Kidney epithelial cell (primary cell): Measurements from ENCODE around the gene C2orf66. TPM values are rescaled to one million over a fixed set of nuclear protein-coding genes. Genes with fewer than 3 reads are reported as not detected.

ENCODE experiments used
- DNase-seq: peaks from one replicate; pipeline ENCODE4 v3.0.0-alpha.2; 2010; ENCODE audit warnings: low read depth
- H3K27me3 ChIP-seq: 2 replicates; pipeline ENCODE4 v1.6.0; 2011; ENCODE audit warnings: low read length; ENCODE audit not compliant: control insufficient read depth, insufficient read depth
- H3K36me3 ChIP-seq: 2 replicates; pipeline ENCODE4 v1.5.1; 2011; ENCODE audit warnings: low read length; ENCODE audit not compliant: control insufficient read depth, insufficient read depth
- H3K4me3 ChIP-seq: 2 replicates; pipeline ENCODE4 v1.5.1; 2011; ENCODE audit warnings: low read depth, mild to moderate bottlenecking, control low read depth, low read length
- CTCF ChIP-seq: IDR thresholded peaks from 2 replicates; pipeline ENCODE4 v1.5.1; 2011; ENCODE audit warnings: mild to moderate bottlenecking, moderate library complexity, low read length, control low read depth, inconsistent platforms; ENCODE audit not compliant: insufficient read depth, poor library complexity, severe bottlenecking
- total RNA-seq: library from RNA; depleted of rRNA; stranded (reverse); fragments of >200 nt; gene quantifications from 2 replicates; pipeline ENCODE4 v1.2.3, GENCODE V29; 2015

C2orf66 gene
- 0.13 TPM in 1 of 2 replicates, not detected in the other for total RNA-seq

GRCh38 chr2:196809260-196809659 is at the start of gene C2orf66:
C2orf66 (minus strand) TSS chr2:196809355; CDS start chr2:196809336, 19 bp downstream.
- TF ChIP-seq CTCF = no peak
- H3K27me3 ChIP-seq = no peaks in the 10 kb centered on the region
- H3K36me3 ChIP-seq = no peaks in the 10 kb centered on the region
- DNase-seq = no peak
- no peak within 1 kb of the TSS for H3K4me3 ChIP-seq

- no peak overlapping the region for H3K4me3 ChIP-seq
- no peak for TF ChIP-seq CTCF
- no peaks in the 10 kb centered on the region for H3K27me3 ChIP-seq
- no peaks in the 10 kb centered on the region for H3K36me3 ChIP-seq
- no peak for DNase-seq
These were observed 45.5 kb upstream of the C2orf66 start for GRCh38 chr2:196854629-196855028.

GRCh38 chr2:196853301-196854087 is 44.3 kb upstream of the C2orf66 start:
- no peak for TF ChIP-seq CTCF
- H3K4me3 ChIP-seq = no peak overlapping the region
- H3K27me3 ChIP-seq = no peaks in the 10 kb centered on the region
- H3K36me3 ChIP-seq = no peaks in the 10 kb centered on the region
- no peak for DNase-seq

- H3K36me3 ChIP-seq = no peaks in the 10 kb centered on the region
- no peak for TF ChIP-seq CTCF
- DNase-seq = no peak
- no peak overlapping the region for H3K4me3 ChIP-seq
- no peaks in the 10 kb centered on the region for H3K27me3 ChIP-seq
These were observed 41.9 kb upstream of the C2orf66 start for GRCh38 chr2:196851088-196851487.

GRCh38 chr2:196849895-196850294 is 40.7 kb upstream of the C2orf66 start:
- no peak overlapping the region for H3K4me3 ChIP-seq
- DNase-seq = peak; percentile 2
- no peaks in the 10 kb centered on the region for H3K36me3 ChIP-seq
- H3K27me3 ChIP-seq = no peaks in the 10 kb centered on the region
- peak; percentile 34 for TF ChIP-seq CTCF

- TF ChIP-seq CTCF = no peak
- Histone ChIP-seq H3K27me3 (no peaks in the 10 kb centered on the region), H3K36me3 (no peaks in the 10 kb centered on the region), H3K4me3 (no peak overlapping the region)
- DNase-seq = no peak
These were observed 37.1 kb upstream of the C2orf66 start for GRCh38 chr2:196846295-196846694.
